NT2/D1 (cell line): ENCODE data around the gene AP5S1.

Experiments used
- SUZ12 ChIP-seq: IDR thresholded peaks from 2 replicates; pipeline ENCODE4 v1.6.1; 2011; ENCODE audit not compliant: insufficient read length, insufficient read depth; ENCODE audit errors: extremely low read depth
- ZNF274 ChIP-seq: IDR thresholded peaks from 2 replicates; pipeline ENCODE4 v1.6.1; 2011; ENCODE audit warnings: mild to moderate bottlenecking, low read depth, low read length

DNA sequence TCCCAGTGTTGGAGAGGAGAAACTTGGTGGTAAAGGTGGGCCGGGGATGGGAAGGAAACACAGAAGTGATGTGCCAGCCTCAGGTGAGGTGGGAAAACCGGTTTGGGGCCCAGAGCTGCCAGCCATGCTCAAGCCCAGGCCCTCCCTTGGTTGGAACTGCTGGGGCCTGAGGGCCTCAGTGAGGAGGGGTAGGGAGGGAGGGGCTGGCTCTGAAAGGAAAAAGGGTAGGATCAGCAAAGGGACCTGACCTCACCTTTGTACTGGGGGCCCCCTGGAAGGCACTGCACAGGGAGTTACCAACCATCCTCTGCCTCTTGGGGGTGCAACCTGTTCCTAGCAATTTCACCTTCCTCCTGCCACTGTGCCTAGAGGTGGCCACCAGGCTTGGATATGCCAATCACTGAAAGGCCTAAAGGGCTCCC, 37.3 kb upstream of the AP5S1 start:
- no peak for TF ChIP-seq ZNF274
- no peak for TF ChIP-seq SUZ12
